Neural progenitor cell (in vitro differentiated cells): ENCODE results near the gene SEBOX. TPM values are rescaled to one million over a fixed set of nuclear protein-coding genes. Genes with fewer than 3 reads are reported as not detected.

ENCODE experiments used
- DNase-seq: peaks from one replicate; pipeline ENCODE4 v3.0.0-alpha.2; 2016; ENCODE audit warnings: low spot score
- H2AFZ ChIP-seq: fragments of 200-600 bp; sonication (generic); replicated peaks from 2 replicates; pipeline ENCODE4 v1.6.1; 2016; ENCODE audit warnings: antibody characterized with exemption
- H3F3A ChIP-seq: fragments of 200-600 bp; sonication (generic); 2 replicates; pipeline ENCODE4 v1.6.1; 2016; ENCODE audit warnings: antibody characterized with exemption, low read depth
- H3K27ac ChIP-seq: fragments of 200-600 bp; sonication (generic); 2 replicates; pipeline ENCODE4 v1.5.1; 2016; ENCODE audit warnings: mild to moderate bottlenecking
- H3K27me3 ChIP-seq: fragments of 200-600 bp; sonication (generic); 2 replicates; pipeline ENCODE4 v1.6.1; 2016; ENCODE audit warnings: mild to moderate bottlenecking, moderate library complexity
- H3K36me3 ChIP-seq: fragments of 200-600 bp; sonication (generic); 2 replicates; pipeline ENCODE4 v1.5.1; 2016
- H3K4me1 ChIP-seq: fragments of 200-600 bp; sonication (generic); 2 replicates; pipeline ENCODE4 v1.6.1; 2016; ENCODE audit warnings: mixed run types
- H3K4me2 ChIP-seq: fragments of 200-600 bp; sonication (generic); 2 replicates; pipeline ENCODE4 v1.6.1; 2016
- H3K4me3 ChIP-seq: fragments of 200-600 bp; sonication (generic); 2 replicates; pipeline ENCODE4 v1.5.1; 2016
- H3K79me2 ChIP-seq: fragments of 200-600 bp; sonication (generic); 2 replicates; pipeline ENCODE4 v1.6.1; 2016; ENCODE audit warnings: low read depth
- H3K9ac ChIP-seq: fragments of 200-600 bp; sonication (generic); 2 replicates; pipeline ENCODE4 v1.6.1; 2016
- H3K9me3 ChIP-seq: fragments of 200-600 bp; sonication (generic); 2 replicates; pipeline ENCODE4 v1.5.1; 2016; ENCODE audit warnings: low read depth
- H4K20me1 ChIP-seq: fragments of 200-600 bp; sonication (generic); 2 replicates; pipeline ENCODE4 v1.6.1; 2016; ENCODE audit warnings: low read depth
- H3K27ac Mint-ChIP-seq: 3 replicates; pipeline ENCODE4 v1.8.0; 2021; ENCODE audit warnings: mixed read lengths
- H3K27me3 Mint-ChIP-seq: 2 replicates; pipeline ENCODE4 v1.8.0; 2022; ENCODE audit warnings: low read depth, mild to moderate bottlenecking, inconsistent platforms, moderate library complexity, mixed read lengths; ENCODE audit not compliant: insufficient read depth
- H3K36me3 Mint-ChIP-seq: 3 replicates; pipeline ENCODE4 v1.8.0; 2021; ENCODE audit warnings: mixed read lengths
- H3K4me1 Mint-ChIP-seq: 3 replicates; pipeline ENCODE4 v1.8.0; 2021; ENCODE audit warnings: mixed read lengths
- H3K4me3 Mint-ChIP-seq: 3 replicates; pipeline ENCODE4 v1.8.0; 2021; ENCODE audit warnings: mild to moderate bottlenecking, moderate library complexity, mixed read lengths
- H3K9me3 Mint-ChIP-seq: 3 replicates; pipeline ENCODE4 v1.8.0; 2020; ENCODE audit warnings: mixed read lengths
- CTCF ChIP-seq: fragments of 200-600 bp; sonication (generic); IDR thresholded peaks from 2 replicates; pipeline ENCODE4 v1.5.1; 2017; ENCODE audit warnings: antibody characterized with exemption, mild to moderate bottlenecking
- EZH2 ChIP-seq: fragments of 200-600 bp; sonication (generic); IDR thresholded peaks from 2 replicates; pipeline ENCODE4 v1.6.1; 2017; ENCODE audit warnings: antibody characterized with exemption, mild to moderate bottlenecking, moderate library complexity
- EZH2phosphoT487 ChIP-seq: fragments of 200-600 bp; sonication (generic); IDR thresholded peaks from 2 replicates; pipeline ENCODE4 v1.6.1; 2017; ENCODE audit warnings: antibody characterized with exemption
- microRNA-seq: library from miRNA; unstranded; fragments of <30 nt; microRNA quantifications from one replicate; pipeline ENCODE4, GENCODE V29; 2016
- total RNA-seq: library from RNA; depleted of rRNA; stranded (reverse); fragments of >200 nt; gene quantifications from 2 replicates; pipeline ENCODE4 v1.2.3, GENCODE V29; 2015; ENCODE audit warnings: low replicate concordance

Gene SEBOX
- total RNA-seq, 1 donor from 2014 or later: not detected

- Mint-ChIP-seq H3K4me1 (peaks cover 38% of the 10 kb centered on the region), H3K27ac (peak overlapping the region; percentile 51), H3K9me3 (no peaks in the 10 kb centered on the region), H3K27me3 (no peaks in the 10 kb centered on the region), H3K4me3 (peak overlapping the region; percentile 97), H3K36me3 (peaks cover 11% of the 10 kb centered on the region)
- peak overlapping the region; percentile 80 for H3K4me3 ChIP-seq
- H3K27ac ChIP-seq: no peak overlapping the region
- no peak for DNase-seq
- peaks cover 36% of the 10 kb centered on the region for H3K79me2 ChIP-seq
- no peaks in the 10 kb centered on the region for H3K9me3 ChIP-seq
- TF ChIP-seq EZH2 (no peak), EZH2phosphoT487 (no peak), CTCF (no peak)
- no peak overlapping the region for H2AFZ ChIP-seq
- H4K20me1 ChIP-seq: peaks cover 23% of the 10 kb centered on the region
- peaks cover 23% of the 10 kb centered on the region for H3K4me1 ChIP-seq
- H3K4me2 ChIP-seq: peak overlapping the region; percentile 85
- H3K36me3 ChIP-seq: no peaks in the 10 kb centered on the region
- no peak overlapping the region for H3K9ac ChIP-seq
- no peaks in the 10 kb centered on the region for H3K27me3 ChIP-seq
- peaks cover 4% of the 10 kb centered on the region for H3F3A ChIP-seq
Observed at GRCh38 chr17:28317099-28317965, 47.7 kb downstream of the SEBOX start.

GRCh38 chr17:28315846-28316705 is 48.9 kb downstream of the SEBOX start:
- Histone ChIP-seq H4K20me1 (peaks cover 11% of the 10 kb centered on the region), H3K9me3 (no peaks in the 10 kb centered on the region), H3K27ac (no peak overlapping the region), H2AFZ (no peak overlapping the region), H3K9ac (no peak overlapping the region), H3K4me1 (peaks cover 19% of the 10 kb centered on the region), H3K27me3 (no peaks in the 10 kb centered on the region), H3K4me2 (no peak overlapping the region), H3K79me2 (peaks cover 23% of the 10 kb centered on the region), H3K4me3 (no peak overlapping the region), H3F3A (peaks cover 4% of the 10 kb centered on the region), H3K36me3 (no peaks in the 10 kb centered on the region)
- peaks cover 29% of the 10 kb centered on the region for H3K4me1 Mint-ChIP-seq
- no peak overlapping the region for H3K27ac Mint-ChIP-seq
- peaks cover 7% of the 10 kb centered on the region for H3K36me3 Mint-ChIP-seq
- no peaks in the 10 kb centered on the region for H3K9me3 Mint-ChIP-seq
- H3K4me3 Mint-ChIP-seq: no peak overlapping the region
- no peak for DNase-seq
- H3K27me3 Mint-ChIP-seq: no peaks in the 10 kb centered on the region
- TF ChIP-seq EZH2: no peak
- no peak for TF ChIP-seq EZH2phosphoT487
- no peak for TF ChIP-seq CTCF

- Mint-ChIP-seq H3K27me3 (no peaks in the 10 kb centered on the region), H3K36me3 (no peaks in the 10 kb centered on the region), H3K4me1 (peaks cover 17% of the 10 kb centered on the region), H3K9me3 (no peaks in the 10 kb centered on the region), H3K4me3 (no peak overlapping the region), H3K27ac (no peak overlapping the region)
- H3K79me2 ChIP-seq: peaks cover under 1% of the 10 kb centered on the region
- no peaks in the 10 kb centered on the region for H3K36me3 ChIP-seq
- peaks cover 4% of the 10 kb centered on the region for H3F3A ChIP-seq
- TF ChIP-seq EZH2phosphoT487 (no peak), EZH2 (no peak), CTCF (no peak)
- no peak overlapping the region for H3K9ac ChIP-seq
- no peak for DNase-seq
- H3K4me2 ChIP-seq: no peak overlapping the region
- no peak overlapping the region for H3K27ac ChIP-seq
- no peaks in the 10 kb centered on the region for H3K9me3 ChIP-seq
- H4K20me1 ChIP-seq: no peaks in the 10 kb centered on the region
- no peak overlapping the region for H2AFZ ChIP-seq
- H3K4me3 ChIP-seq: no peak overlapping the region
- H3K4me1 ChIP-seq: peaks cover 7% of the 10 kb centered on the region
- no peaks in the 10 kb centered on the region for H3K27me3 ChIP-seq
Observed at GRCh38 chr17:28313841-28314240, 51.2 kb downstream of the SEBOX start.

Small RNAs within 50 kb of the gene (microRNA-seq; reads per million reads assigned to microRNA genes)
- gene MIR4723: not detected

Other genes with a start within 250 kb of the SEBOX start
- 126 and 136 TPM in 2 replicates for gene TMEM97, start 46.0 kb downstream of the SEBOX start, total RNA-seq
- 25.7 and 68.2 TPM in 2 replicates for gene IFT20, start 29.7 kb downstream of the SEBOX start, total RNA-seq
- 13.7 and 18.6 TPM in 2 replicates for gene TNFAIP1, start 29.4 kb downstream of the SEBOX start, total RNA-seq
- gene POLDIP2, start 7.7 kb downstream of the SEBOX start, total RNA-seq: 44.6 and 65.0 TPM in 2 replicates
- gene VTN, start 5.1 kb upstream of the SEBOX start, total RNA-seq: 0.25 and 1.2 TPM in 2 replicates
- gene SARM1, start 6.5 kb upstream of the SEBOX start, total RNA-seq: 3.1 and 5.5 TPM in 2 replicates
- 2.4 TPM in 2 replicates for gene SLC46A1, start 41.0 kb upstream of the SEBOX start, total RNA-seq
- not detected in 2 replicates for gene SLC13A2, start 108.4 kb upstream of the SEBOX start, total RNA-seq
- not detected in 2 replicates for gene FOXN1, start 141.1 kb upstream of the SEBOX start, total RNA-seq
- gene UNC119, start 187.4 kb upstream of the SEBOX start, total RNA-seq: 61.4 and 103 TPM in 2 replicates
- gene PIGS, start 206.3 kb upstream of the SEBOX start, total RNA-seq: 15.2 and 39.5 TPM in 2 replicates
- 38.6 and 66.6 TPM in 2 replicates for gene ALDOC, start 211.7 kb upstream of the SEBOX start, total RNA-seq
- gene SPAG5, start 233.8 kb upstream of the SEBOX start, total RNA-seq: 141 TPM in 2 replicates
- gene RSKR, start 249.0 kb upstream of the SEBOX start, total RNA-seq: 26.5 and 31.8 TPM in 2 replicates